Activated CD8-positive, alpha-beta memory T cell treated with anti-CD3 and anti-CD28 coated beads for 4 hours (primary cell): Measurements from ENCODE around the gene PTCRA.

Experiments
- DNase-seq, 2 donors: peaks; one replicate each; pipeline ENCODE4 v3.0.0-alpha.2; 2020; ENCODE audit warnings: low read depth in 2 of 2

Gene PTCRA

GRCh38 chr6:42904467-42904866, 11.4 kb upstream of the PTCRA start:
- DNase-seq = no peak

GRCh38 chr6:42907336-42907735, 8.5 kb upstream of the PTCRA start:
- no peak for DNase-seq

- no peak for DNase-seq
These were observed 6.0 kb upstream of the PTCRA start for GRCh38 chr6:42909835-42910234.

GRCh38 chr6:42911171-42912021, 4.5 kb upstream of the PTCRA start:
- DNase-seq = no peak

GRCh38 chr6:42914546-42914945, 1.3 kb upstream of the PTCRA start:
- no peak for DNase-seq

- no peak for DNase-seq
These were observed 435 bp downstream of the PTCRA start for GRCh38 chr6:42916288-42916687.

- DNase-seq = no peak
These were observed 5.9 kb downstream of the PTCRA start for GRCh38 chr6:42921801-42922200.

- no peak for DNase-seq
These were observed 7.8 kb downstream of the PTCRA start for GRCh38 chr6:42923666-42924065.

- no peak for DNase-seq
These were observed 9.5 kb downstream of the PTCRA start for GRCh38 chr6:42925248-42925857.

GRCh38 chr6:42928986-42929820, 13.3 kb downstream of the PTCRA start, which contains the start of gene CNPY3:
CNPY3 (plus strand) TSS chr6:42929480; CDS start chr6:42929571, 91 bp downstream.
- peak; percentile 80 to 85 for DNase-seq

- peak; percentile 25 to 41 for DNase-seq
These were observed 14.0 kb downstream of the PTCRA start for GRCh38 chr6:42929821-42930360.

GRCh38 chr6:42932412-42932811, 16.6 kb downstream of the PTCRA start:
- no peak for DNase-seq

GRCh38 chr6:42933205-42933604, 17.4 kb downstream of the PTCRA start:
- DNase-seq = no peak

- no peak for DNase-seq
These were observed 19.5 kb downstream of the PTCRA start for GRCh38 chr6:42935322-42935721.

- DNase-seq = no peak
These were observed 20.5 kb downstream of the PTCRA start for GRCh38 chr6:42936398-42936797.

GRCh38 chr6:42937548-42938427, 21.9 kb downstream of the PTCRA start:
- no peak for DNase-seq

- DNase-seq = no peak
These were observed 22.6 kb downstream of the PTCRA start for GRCh38 chr6:42938428-42938796.

- no peak for DNase-seq
These were observed 23.3 kb downstream of the PTCRA start for GRCh38 chr6:42938987-42939809.

GRCh38 chr6:42939810-42940167, 23.9 kb downstream of the PTCRA start:
- DNase-seq = no peak

- no peak for DNase-seq
These were observed 24.7 kb downstream of the PTCRA start for GRCh38 chr6:42940493-42941045.
